K562 (cell line): Measurements from ENCODE around the gene PLCG2. TPM values are rescaled to one million over a fixed set of nuclear protein-coding genes. Genes with fewer than 3 reads are reported as not detected.
A peak's percentile ranks its signal among the peaks of the same experiment; 100 is the strongest.

Source experiments
- ATAC-seq: fragments of 200-7000 bp; cut with Tn5 transposase; 3 replicates; pipeline ENCODE4 v1.9.1; 2020; ENCODE audit warnings: moderate library complexity
- BruUV-seq: library from RNA; stranded (reverse); fragments of 400-500 nt; replicated peaks from 2 replicates; lab custom pipeline; 2021; lab: Mats Ljungman, UMichigan
- CTCF ChIA-PET: fragments of 300-600 bp; formaldehyde crosslinking; extraction: SDS; loops from one replicate; lab custom pipeline; 2021; ENCODE audit warnings: low intra/inter-chr PET ratio; lab: Yijun Ruan, JAX
- POLR2A ChIA-PET: fragments of 300-600, 350-650 bp; sonication (Branson Sonifier 250); formaldehyde crosslinking; extraction: SDS; loops from one replicate; lab custom pipeline; 2021; ENCODE audit warnings: antibody characterized with exemption, inconsistent platforms; lab: Yijun Ruan, JAX
- DNase-seq, 4 experiments: peaks; one replicate each; pipeline versions ENCODE4 v3.0.0 to v3.0.0-alpha.2; 2011 to 2018; ENCODE audit warnings: low spot score in 3 of 4, mixed read lengths in 3 of 4; ENCODE audit errors: extremely low read depth in 1 of 4
- FAIRE-seq: peaks from 2 replicates; lab custom pipeline; 2011; peaks lifted over from hg19 to GRCh38; lab: Jason Lieb, UNC
- H2AFZ ChIP-seq: 2 replicates; pipeline ENCODE4 v1.6.0; 2011; ENCODE audit warnings: low read depth, low read length, control low read depth, inconsistent platforms
- H3K27ac ChIP-seq: fragments of 200-600 bp; 3 replicates; pipeline ENCODE4 v1.8.0; 2011; ENCODE audit warnings: low read depth, mild to moderate bottlenecking, control low read depth, inconsistent platforms, low read length, moderate library complexity, mixed read lengths; ENCODE audit errors: extremely low read depth
- H3K27me3 ChIP-seq, 2 experiments: fragments of 300-600 bp in 1 of 2; 2 replicates in 1 of 2; 3 replicates in 1 of 2; pipeline versions ENCODE4 v1.6.0 to v1.8.0; 2011; ENCODE audit warnings: inconsistent platforms in 2 of 2, low read length in 2 of 2, mild to moderate bottlenecking in 1 of 2, mixed read lengths in 1 of 2, moderate library complexity in 1 of 2; ENCODE audit not compliant: control insufficient read depth in 2 of 2, insufficient read depth in 2 of 2
- H3K36me3 ChIP-seq: fragments of 300-600 bp; 3 replicates; pipeline ENCODE4 v1.8.0; 2011; ENCODE audit warnings: mild to moderate bottlenecking, low read length, inconsistent platforms; ENCODE audit not compliant: control insufficient read depth, insufficient read depth
- H3K4me1 ChIP-seq, 2 experiments: fragments of 200-600 bp in 1 of 2; replicated peaks in 1 of 2; 2 replicates in 1 of 2; 3 replicates in 1 of 2; pipeline versions ENCODE4 v1.5.1 to v1.8.0; 2011; ENCODE audit warnings: inconsistent platforms in 2 of 2, low read length in 2 of 2, mild to moderate bottlenecking in 1 of 2, mixed read lengths in 1 of 2, moderate library complexity in 1 of 2; ENCODE audit not compliant: control insufficient read depth in 2 of 2, insufficient read depth in 2 of 2
- H3K4me2 ChIP-seq: 2 replicates; pipeline ENCODE4 v1.6.1; 2011; ENCODE audit warnings: low read length, control low read depth, inconsistent platforms, mixed read lengths; ENCODE audit not compliant: insufficient read depth
- H3K4me3 ChIP-seq: fragments of 200-600 bp; sonication (generic), shearing (Covaris generic); 2 replicates; pipeline ENCODE4 v1.5.1; 2016; ENCODE audit warnings: control low read depth, inconsistent platforms
- H3K79me2 ChIP-seq: fragments of 200-600 bp; 3 replicates; pipeline ENCODE4 v1.8.0; 2011; ENCODE audit warnings: low read length, inconsistent platforms; ENCODE audit not compliant: control insufficient read depth, insufficient read depth
- H3K9ac ChIP-seq, 2 experiments: 2 replicates each; pipeline versions ENCODE4 v1.6.0 to v1.6.1; 2011; ENCODE audit warnings: low read depth in 2 of 2, low read length in 2 of 2, control low read depth in 1 of 2, inconsistent platforms in 1 of 2, mild to moderate bottlenecking in 1 of 2, mixed read lengths in 1 of 2; ENCODE audit not compliant: insufficient read depth in 1 of 2
- H3K9me1 ChIP-seq: one replicate; pipeline ENCODE4 v1.6.0; 2011; ENCODE audit warnings: inconsistent platforms, mild to moderate bottlenecking, low read length, moderate library complexity; ENCODE audit not compliant: control insufficient read depth, insufficient read depth
- H3K9me3 ChIP-seq: replicated peaks from 2 replicates; pipeline ENCODE4 v1.5.1; 2011; ENCODE audit warnings: low read depth, low read length, inconsistent platforms; ENCODE audit not compliant: control insufficient read depth, insufficient read depth
- H4K20me1 ChIP-seq: replicated peaks from 2 replicates; pipeline ENCODE4 v1.6.1; 2011; ENCODE audit warnings: low read length, inconsistent platforms, mixed read lengths; ENCODE audit not compliant: control insufficient read depth, insufficient read depth
- COPS2 ChIP-seq: fragments of 450-650 bp; conservative IDR thresholded peaks from 2 replicates; pipeline ENCODE4 v1.6.1; 2016; ENCODE audit warnings: mild to moderate bottlenecking, moderate library complexity
- MTA2 ChIP-seq: fragments of 450-650 bp; IDR thresholded peaks from 2 replicates; pipeline ENCODE4 v1.6.1; 2016; ENCODE audit warnings: low read depth
- NFE2 ChIP-seq: IDR thresholded peaks from 2 replicates; pipeline ENCODE4 v1.6.1; 2014; ENCODE audit warnings: antibody characterized with exemption, low read depth
- NRF1 ChIP-seq, 2 experiments: fragments of 450-650 bp; IDR thresholded peaks in 1 of 2; conservative IDR thresholded peaks in 1 of 2; 2 replicates each; pipeline ENCODE4 v1.6.1; 2014; ENCODE audit warnings: mild to moderate bottlenecking in 2 of 2
- RAD21 ChIP-seq, 2 experiments: fragments of 250-450 bp in 1 of 2; fragments of 450-650 bp in 1 of 2; sonication (Bioruptor Pico) in 1 of 2; formaldehyde crosslinking in 1 of 2; IDR thresholded peaks in 1 of 2; conservative IDR thresholded peaks in 1 of 2; 2 replicates each; pipeline versions ENCODE4 v1.4.0 to v1.8.0; 2020 to 2022; ENCODE audit warnings: mild to moderate bottlenecking in 2 of 2, moderate library complexity in 1 of 2
- ZKSCAN3 ChIP-seq: fragments of 250-450 bp; sonication (Bioruptor Pico); IDR thresholded peaks from 2 replicates; pipeline ENCODE4 v1.4.0; 2020
- WGBS: fragments of 100-300 bp; shearing (Covaris generic); methylation state at CpG from one replicate; pipeline ENCODE4 v1.1.6; 2016; ENCODE audit warnings: low coverage, mixed read lengths; ENCODE audit not compliant: insufficient coverage; ENCODE audit errors: missing lambda C conversion rate; 5-methylcytosine and 5-hydroxymethylcytosine counted together
- in situ Hi-C: fragments of 300-500 bp; cut with MboI; formaldehyde crosslinking; loops from 4 replicates; pipeline ENCODE4 v1.15.0; 2018; ENCODE audit warnings: inconsistent platforms, mixed read lengths
- intact Hi-C: fragments of 100-400 bp; cut with micrococcal nuclease; formaldehyde crosslinking; loops from 2 replicates; pipeline ENCODE4 v1.14.2; 2022
- polyA plus RNA-seq, 8 experiments: library from polyadenylated mRNA; depleted of rRNA in 4 of 8; stranded (reverse) in 5 of 8; unstranded in 3 of 8; fragments of >200 nt; fragmentation: Nextera tagmentation in 2 of 8; fragmentation: Illumina TruSeq in 1 of 8; extraction: Ambion mirVana in 2 of 8; extraction: Trizol in 1 of 8; gene quantifications; 2 replicates each; pipeline versions ENCODE4 v1.2.1 to v1.2.3, GENCODE V29; 2011 to 2014; ENCODE audit warnings: inconsistent platforms in 1 of 8, missing spikeins in 1 of 8
- total RNA-seq, 7 experiments: library from RNA; depleted of rRNA in 6 of 7; stranded (reverse); fragments of >200 nt in 6 of 7; fragmentation: Illumina TruSeq in 2 of 7; extraction: Trizol in 2 of 7; gene quantifications; 2 replicates each; pipeline versions ENCODE4 v1.2.1 to v1.2.3, GENCODE V29; 2011 to 2021; ENCODE audit warnings: low replicate concordance in 1 of 7
- TF ChIP-seq, protein P1 (sequence below), 3 experiments: IDR thresholded peaks in 2 of 3; conservative IDR thresholded peaks in 1 of 3; 2 replicates each; pipeline ENCODE4 v1.5.1; 2011 to 2012; ENCODE audit warnings: low read length in 3 of 3, mild to moderate bottlenecking in 3 of 3, control low read depth in 2 of 3, improper control_type of control experiment in 1 of 3, inconsistent platforms in 1 of 3, low read depth in 1 of 3, mixed read lengths in 1 of 3, moderate library complexity in 1 of 3; ENCODE audit not compliant: insufficient read depth in 2 of 3
- TF ChIP-seq, protein P2 (sequence below): fragments of 250-450 bp; sonication (Bioruptor Pico); IDR thresholded peaks from 2 replicates; pipeline ENCODE4 v1.8.0; 2022; ENCODE audit warnings: inconsistent platforms, mild to moderate bottlenecking, moderate library complexity, borderline replicate concordance
- TF ChIP-seq, protein P3 (sequence below): sonication (generic); formaldehyde crosslinking; IDR thresholded peaks from 2 replicates; pipeline ENCODE4 v1.8.1; 2023; ENCODE audit warnings: mild to moderate bottlenecking, missing genetic modification reagents
- TF ChIP-seq, protein P4 (sequence below): sonication (generic); formaldehyde crosslinking; IDR thresholded peaks from 2 replicates; pipeline ENCODE4 v1.8.0; 2023; ENCODE audit warnings: mild to moderate bottlenecking, missing genetic modification reagents
- TF ChIP-seq, protein P5 (sequence below), 2 experiments: fragments of 250-450 bp in 1 of 2; fragments of 450-650 bp in 1 of 2; sonication (Bioruptor Pico) in 1 of 2; IDR thresholded peaks; 2 replicates each; pipeline versions ENCODE4 v1.6.1 to v1.8.0; 2016 to 2021; ENCODE audit warnings: mild to moderate bottlenecking in 2 of 2, moderate library complexity in 2 of 2, missing compliant biosample characterization in 1 of 2, missing genetic modification characterization in 1 of 2

Gene PLCG2
- total and polyA plus RNA-seq, 9 of the 15 experiments (the other 6 are each of a cell fraction or from before 2014, with no cell fraction given): 0.94 to 7.1 (median 3.1) TPM

DNA sequence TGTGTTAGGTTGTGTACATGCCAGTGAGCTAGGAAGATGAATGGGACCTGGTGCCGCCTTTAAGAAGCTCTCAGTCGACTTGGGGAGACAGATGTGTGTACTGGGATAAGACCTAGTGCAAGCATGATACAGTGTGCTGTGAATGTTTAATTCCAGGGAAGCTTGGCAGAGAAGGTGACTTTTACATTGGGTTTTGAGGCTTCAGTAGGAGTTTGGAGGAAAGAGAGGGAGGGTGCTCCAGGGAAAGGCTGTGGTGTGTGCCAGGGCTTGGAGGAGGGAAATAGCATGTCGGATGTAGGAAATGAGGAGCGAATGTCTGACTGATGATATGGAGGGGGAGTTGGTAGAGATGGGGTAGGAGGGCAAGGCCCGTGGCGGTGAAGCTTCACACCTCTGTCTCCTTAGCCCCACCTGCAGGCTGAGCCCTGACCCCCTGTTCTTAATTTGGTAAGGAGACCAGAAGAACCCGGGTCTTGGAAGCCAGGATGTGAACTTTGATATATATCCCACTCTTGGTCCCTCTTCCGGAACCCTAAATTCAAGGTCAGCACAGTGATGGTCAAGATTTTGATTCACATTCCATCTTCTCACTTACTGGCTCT lies 76.6 kb downstream of the PLCG2 start:
- intact Hi-C loops (no loop called here), in situ Hi-C loops (no loop called here)
- Histone ChIP-seq H3K4me2 (no peak overlapping the region), H2AFZ (no peak overlapping the region), H3K9me1 (no peaks in the 10 kb centered on the region), H3K36me3 (no peaks in the 10 kb centered on the region), H3K4me1 (no peaks in the 10 kb centered on the region), H3K9ac (no peak overlapping the region), H3K9me3 (no peaks in the 10 kb centered on the region), H3K27me3 (peaks cover 14 to 32% of the 10 kb centered on the region in 2 experiments), H4K20me1 (peaks cover 6% of the 10 kb centered on the region; the same call in 1 of the 2 replicates), H3K79me2 (no peaks in the 10 kb centered on the region), H3K4me3 (no peak overlapping the region), H3K27ac (no peak overlapping the region)
- WGBS: 3% methylated on average over 8 of the region's 8 CpGs
- FAIRE-seq (no peak), DNase-seq (no peak), ATAC-seq (peak; percentile 56; the same call in 2 of the 3 replicates)
- POLR2A ChIA-PET: interaction anchor here (0.5 to 2.1 kb wide), 8 partner anchors 10 to 1302 kb away, joined by 3 to 12 read pairs (median 3); partner anchors contain the start of gene GAN
- CTCF ChIA-PET: no interaction called here
- no TSS peak for BruUV-seq
- TF ChIP-seq NFE2 (no peak), ZKSCAN3 (CRISPR knock-in tag) (no peak), MTA2 (no peak), COPS2 (no peak), RAD21 (CRISPR knock-in tag; conservative IDR thresholded peaks at IDR 0.05 in 1 of 2, IDR thresholded peaks at IDR 0.05 in 1 of 2) (peak in 1 of 2 experiments; percentile 26; a peak in 1 of 4 replicates), NRF1 (conservative IDR thresholded peaks at IDR 0.05 in 1 of 2, IDR thresholded peaks at IDR 0.05 in 1 of 2) (no peak)
- TF ChIP-seq, protein P1, sequence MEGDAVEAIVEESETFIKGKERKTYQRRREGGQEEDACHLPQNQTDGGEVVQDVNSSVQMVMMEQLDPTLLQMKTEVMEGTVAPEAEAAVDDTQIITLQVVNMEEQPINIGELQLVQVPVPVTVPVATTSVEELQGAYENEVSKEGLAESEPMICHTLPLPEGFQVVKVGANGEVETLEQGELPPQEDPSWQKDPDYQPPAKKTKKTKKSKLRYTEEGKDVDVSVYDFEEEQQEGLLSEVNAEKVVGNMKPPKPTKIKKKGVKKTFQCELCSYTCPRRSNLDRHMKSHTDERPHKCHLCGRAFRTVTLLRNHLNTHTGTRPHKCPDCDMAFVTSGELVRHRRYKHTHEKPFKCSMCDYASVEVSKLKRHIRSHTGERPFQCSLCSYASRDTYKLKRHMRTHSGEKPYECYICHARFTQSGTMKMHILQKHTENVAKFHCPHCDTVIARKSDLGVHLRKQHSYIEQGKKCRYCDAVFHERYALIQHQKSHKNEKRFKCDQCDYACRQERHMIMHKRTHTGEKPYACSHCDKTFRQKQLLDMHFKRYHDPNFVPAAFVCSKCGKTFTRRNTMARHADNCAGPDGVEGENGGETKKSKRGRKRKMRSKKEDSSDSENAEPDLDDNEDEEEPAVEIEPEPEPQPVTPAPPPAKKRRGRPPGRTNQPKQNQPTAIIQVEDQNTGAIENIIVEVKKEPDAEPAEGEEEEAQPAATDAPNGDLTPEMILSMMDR (IDR thresholded peaks at IDR 0.05 in 2 of 3, conservative IDR thresholded peaks at IDR 0.05 in 1 of 3; ENCODE audit: insufficient read depth in 2 of 3, low read depth in 1 of 3, low read length in 3 of 3): peak in 1 of 3 experiments; percentile 17; a peak in 1 of 6 replicates
- TF ChIP-seq, protein P2, sequence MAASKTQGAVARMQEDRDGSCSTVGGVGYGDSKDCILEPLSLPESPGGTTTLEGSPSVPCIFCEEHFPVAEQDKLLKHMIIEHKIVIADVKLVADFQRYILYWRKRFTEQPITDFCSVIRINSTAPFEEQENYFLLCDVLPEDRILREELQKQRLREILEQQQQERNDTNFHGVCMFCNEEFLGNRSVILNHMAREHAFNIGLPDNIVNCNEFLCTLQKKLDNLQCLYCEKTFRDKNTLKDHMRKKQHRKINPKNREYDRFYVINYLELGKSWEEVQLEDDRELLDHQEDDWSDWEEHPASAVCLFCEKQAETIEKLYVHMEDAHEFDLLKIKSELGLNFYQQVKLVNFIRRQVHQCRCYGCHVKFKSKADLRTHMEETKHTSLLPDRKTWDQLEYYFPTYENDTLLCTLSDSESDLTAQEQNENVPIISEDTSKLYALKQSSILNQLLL (CRISPR knock-in tag): no peak
- TF ChIP-seq, protein P3, sequence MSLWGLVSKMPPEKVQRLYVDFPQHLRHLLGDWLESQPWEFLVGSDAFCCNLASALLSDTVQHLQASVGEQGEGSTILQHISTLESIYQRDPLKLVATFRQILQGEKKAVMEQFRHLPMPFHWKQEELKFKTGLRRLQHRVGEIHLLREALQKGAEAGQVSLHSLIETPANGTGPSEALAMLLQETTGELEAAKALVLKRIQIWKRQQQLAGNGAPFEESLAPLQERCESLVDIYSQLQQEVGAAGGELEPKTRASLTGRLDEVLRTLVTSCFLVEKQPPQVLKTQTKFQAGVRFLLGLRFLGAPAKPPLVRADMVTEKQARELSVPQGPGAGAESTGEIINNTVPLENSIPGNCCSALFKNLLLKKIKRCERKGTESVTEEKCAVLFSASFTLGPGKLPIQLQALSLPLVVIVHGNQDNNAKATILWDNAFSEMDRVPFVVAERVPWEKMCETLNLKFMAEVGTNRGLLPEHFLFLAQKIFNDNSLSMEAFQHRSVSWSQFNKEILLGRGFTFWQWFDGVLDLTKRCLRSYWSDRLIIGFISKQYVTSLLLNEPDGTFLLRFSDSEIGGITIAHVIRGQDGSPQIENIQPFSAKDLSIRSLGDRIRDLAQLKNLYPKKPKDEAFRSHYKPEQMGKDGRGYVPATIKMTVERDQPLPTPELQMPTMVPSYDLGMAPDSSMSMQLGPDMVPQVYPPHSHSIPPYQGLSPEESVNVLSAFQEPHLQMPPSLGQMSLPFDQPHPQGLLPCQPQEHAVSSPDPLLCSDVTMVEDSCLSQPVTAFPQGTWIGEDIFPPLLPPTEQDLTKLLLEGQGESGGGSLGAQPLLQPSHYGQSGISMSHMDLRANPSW: no peak
- TF ChIP-seq, protein P4, sequence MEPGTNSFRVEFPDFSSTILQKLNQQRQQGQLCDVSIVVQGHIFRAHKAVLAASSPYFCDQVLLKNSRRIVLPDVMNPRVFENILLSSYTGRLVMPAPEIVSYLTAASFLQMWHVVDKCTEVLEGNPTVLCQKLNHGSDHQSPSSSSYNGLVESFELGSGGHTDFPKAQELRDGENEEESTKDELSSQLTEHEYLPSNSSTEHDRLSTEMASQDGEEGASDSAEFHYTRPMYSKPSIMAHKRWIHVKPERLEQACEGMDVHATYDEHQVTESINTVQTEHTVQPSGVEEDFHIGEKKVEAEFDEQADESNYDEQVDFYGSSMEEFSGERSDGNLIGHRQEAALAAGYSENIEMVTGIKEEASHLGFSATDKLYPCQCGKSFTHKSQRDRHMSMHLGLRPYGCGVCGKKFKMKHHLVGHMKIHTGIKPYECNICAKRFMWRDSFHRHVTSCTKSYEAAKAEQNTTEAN: no peak
- TF ChIP-seq, protein P5, sequence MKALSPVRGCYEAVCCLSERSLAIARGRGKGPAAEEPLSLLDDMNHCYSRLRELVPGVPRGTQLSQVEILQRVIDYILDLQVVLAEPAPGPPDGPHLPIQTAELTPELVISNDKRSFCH (CRISPR knock-in tag; IDR thresholded peaks at IDR 0.05): no peak
- TF ChIP-seq, protein P5 (tag; IDR thresholded peaks at IDR 0.05): no peak
